Activated naive CD8-positive, alpha-beta T cell treated with anti-CD3 and anti-CD28 coated beads, Interleukin-2, amount 10 ng/mL, durations not matched to agents 7 days and 5 days (primary cell): ENCODE data around the gene PLEKHA4. TPM values are rescaled to one million over a fixed set of nuclear protein-coding genes. Genes with fewer than 3 reads are reported as not detected.
"Not testable (repeated sequence)": the region's sequence is repeated elsewhere in the genome, so short reads cannot be mapped to it uniquely, and the experiment has no call there.

Experiments
- ATAC-seq: fragments of 150-1000 bp; cut with Tn5 transposase; one replicate; pipeline ENCODE4 v1.10.0; 2021; ENCODE audit warnings: low read depth, moderate library complexity
- POLR2A ChIA-PET: fragments of 350-600 bp; sonication (Branson Sonifier 250); formaldehyde crosslinking; loops from one replicate; lab custom pipeline; 2021; ENCODE audit warnings: antibody characterized with exemption; lab: Charles Lee
- DNase-seq: peaks from one replicate; pipeline ENCODE4 v3.0.0; 2021
- H3K27ac Mint-ChIP-seq: one replicate; pipeline ENCODE4 v1.8.0; 2022; ENCODE audit warnings: mild to moderate bottlenecking, mixed read lengths
- H3K27me3 Mint-ChIP-seq: one replicate; pipeline ENCODE4 v1.8.0; 2022; ENCODE audit warnings: mild to moderate bottlenecking, moderate library complexity, mixed read lengths
- H3K36me3 Mint-ChIP-seq: one replicate; pipeline ENCODE4 v1.8.0; 2021; ENCODE audit warnings: mild to moderate bottlenecking, mixed read lengths
- H3K4me1 Mint-ChIP-seq: one replicate; pipeline ENCODE4 v1.8.0; 2021; ENCODE audit warnings: mixed read lengths
- H3K4me3 Mint-ChIP-seq: one replicate; pipeline ENCODE4 v1.8.0; 2022; ENCODE audit warnings: mild to moderate bottlenecking, moderate library complexity, mixed read lengths
- H3K9me3 Mint-ChIP-seq: one replicate; pipeline ENCODE4 v1.8.0; 2021; ENCODE audit warnings: mixed read lengths
- total RNA-seq, 2 experiments: library from RNA; stranded (reverse); gene quantifications; one replicate each; pipeline ENCODE4 v1.2.3, GENCODE V29; 2021

Gene PLEKHA4
- total RNA-seq, 2 experiments from 2014 or later: 4.0 to 7.0 TPM

GRCh38 chr19:48796298-48797083 lies 71.9 kb downstream of the PLEKHA4 start:
- no peak overlapping the region for H3K27ac Mint-ChIP-seq
- POLR2A ChIA-PET: interaction anchor here (1.2 to 1.7 kb wide), 2 partner anchors 47 to 171 kb away, joined by 4 to 10 read pairs; no protein-coding TSS in a partner anchor
- DNase-seq (no peak), ATAC-seq (no peak)
- H3K27me3 Mint-ChIP-seq: no peaks in the 10 kb centered on the region
- peaks cover 2% of the 10 kb centered on the region for H3K36me3 Mint-ChIP-seq
- no peak overlapping the region for H3K4me3 Mint-ChIP-seq
- no peaks in the 10 kb centered on the region for H3K9me3 Mint-ChIP-seq
- H3K4me1 Mint-ChIP-seq: peaks cover 1% of the 10 kb centered on the region

GRCh38 chr19:48795685-48796070 lies 72.7 kb downstream of the PLEKHA4 start:
- H3K9me3 Mint-ChIP-seq: no peaks in the 10 kb centered on the region
- no peak for DNase-seq
- peak overlapping the region; percentile 92 for H3K4me3 Mint-ChIP-seq
- no peak for ATAC-seq
- POLR2A ChIA-PET: interaction anchor here (0.5 to 1.7 kb wide), 8 partner anchors 37 to 175 kb away, joined by 3 to 10 read pairs (median 4); partner anchors contain the start of gene HSD17B14
- peaks cover 2% of the 10 kb centered on the region for H3K36me3 Mint-ChIP-seq
- H3K4me1 Mint-ChIP-seq: peaks cover 1% of the 10 kb centered on the region
- peak overlapping the region; percentile 82 for H3K27ac Mint-ChIP-seq
- no peaks in the 10 kb centered on the region for H3K27me3 Mint-ChIP-seq

DNA sequence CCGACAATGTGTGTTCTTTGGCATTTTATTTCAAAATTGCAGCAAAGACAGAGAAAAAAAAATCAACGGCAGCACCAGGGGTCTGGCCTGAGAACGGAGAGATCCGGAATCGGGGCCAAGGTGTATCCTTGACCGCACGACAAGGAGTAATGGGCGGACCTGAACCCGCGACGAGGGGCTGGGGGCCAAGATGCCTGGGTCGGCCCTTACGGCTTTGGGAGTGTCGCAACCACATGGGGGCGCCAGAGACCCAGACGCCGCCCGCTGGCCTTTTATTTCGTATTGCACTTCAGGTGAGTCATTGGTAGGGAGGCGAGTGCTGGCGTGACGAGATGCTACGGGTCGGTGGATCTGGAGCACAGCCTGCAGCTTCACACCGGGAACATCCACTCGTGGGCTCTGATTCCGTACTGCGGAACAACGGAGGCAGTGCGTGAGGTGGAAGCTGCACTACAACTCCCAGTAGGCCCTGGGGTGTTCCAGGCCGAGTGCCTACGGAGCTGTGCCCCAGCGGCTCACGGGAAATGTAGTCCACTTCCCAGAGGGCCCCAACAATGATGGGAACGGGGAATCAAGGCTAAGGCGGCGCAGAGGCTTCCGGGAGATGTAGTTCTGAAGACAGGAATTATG lies 73.2 kb downstream of the PLEKHA4 start:
- no peaks in the 10 kb centered on the region for H3K27me3 Mint-ChIP-seq
- H3K4me1 Mint-ChIP-seq: peaks cover 1% of the 10 kb centered on the region
- ATAC-seq (peak; percentile 98), DNase-seq (peak; percentile 86)
- H3K27ac Mint-ChIP-seq: peak overlapping the region; percentile 82
- POLR2A ChIA-PET: interaction anchor here (0.7 to 1.7 kb wide), 7 partner anchors 38 to 176 kb away, joined by 3 to 10 read pairs (median 5); partner anchors contain the start of gene HSD17B14
- peaks cover under 1% of the 10 kb centered on the region for H3K36me3 Mint-ChIP-seq
- no peaks in the 10 kb centered on the region for H3K9me3 Mint-ChIP-seq
- H3K4me3 Mint-ChIP-seq: peak overlapping the region; percentile 92

GRCh38 chr19:48794291-48794690 lies 74.1 kb downstream of the PLEKHA4 start:
- Mint-ChIP-seq H3K27me3 (no peaks in the 10 kb centered on the region), H3K4me3 (peak overlapping the region; percentile 92), H3K27ac (no peak overlapping the region), H3K9me3 (no peaks in the 10 kb centered on the region), H3K36me3 (no peaks in the 10 kb centered on the region), H3K4me1 (peaks cover 1% of the 10 kb centered on the region)
- POLR2A ChIA-PET: interaction anchor here (1.5 kb wide), 1 partner anchor 39 kb away, joined by 5 read pairs; no protein-coding TSS in a partner anchor
- ATAC-seq (no peak), DNase-seq (no peak)

DNA sequence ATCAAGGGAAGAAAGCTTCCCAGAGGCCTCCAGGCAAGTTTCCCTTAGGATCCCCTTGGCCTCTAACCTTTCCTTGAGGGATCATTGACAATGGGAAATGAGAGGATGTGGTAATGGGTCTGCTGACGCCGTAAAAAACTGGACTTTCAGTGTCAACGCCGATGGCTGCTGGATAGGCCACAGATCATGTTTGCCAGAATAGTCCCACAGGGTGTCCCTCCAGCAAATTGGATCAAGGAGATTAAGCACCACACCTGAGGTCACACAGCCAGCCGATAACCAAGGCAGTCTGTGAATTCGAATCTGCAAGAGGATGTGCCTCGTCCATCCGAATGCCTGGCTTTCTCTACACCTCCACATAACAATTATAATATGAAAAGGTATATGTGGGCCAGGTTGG lies 75.1 kb downstream of the PLEKHA4 start:
- Mint-ChIP-seq H3K36me3 (no peaks in the 10 kb centered on the region), H3K4me1 (peaks cover 1% of the 10 kb centered on the region), H3K4me3 (no peak overlapping the region), H3K9me3 (no peaks in the 10 kb centered on the region), H3K27me3 (no peaks in the 10 kb centered on the region), H3K27ac (no peak overlapping the region)
- no peak for ATAC-seq
- no peak for DNase-seq
- POLR2A ChIA-PET: no interaction called here

DNA sequence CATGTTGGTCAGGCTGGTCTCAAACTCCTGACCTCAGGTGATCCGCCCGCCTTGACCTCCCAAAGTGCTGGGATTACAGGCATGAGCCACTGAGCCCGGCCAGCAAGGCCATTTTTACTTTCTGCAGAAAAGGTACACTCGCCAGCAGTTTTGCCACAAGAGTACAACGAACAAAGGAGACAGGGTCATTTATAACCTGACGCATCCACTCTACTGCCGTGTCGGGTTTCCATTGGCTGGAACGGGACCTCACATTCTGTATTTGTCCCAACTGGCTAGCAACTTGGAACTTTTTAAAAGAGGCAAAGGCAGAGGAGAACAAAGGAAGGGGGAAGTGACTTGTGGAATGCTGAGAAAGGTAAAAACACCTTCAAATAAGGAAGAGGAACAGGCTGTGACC lies 81.1 kb downstream of the PLEKHA4 start:
- not testable (repeated sequence) for ATAC-seq, H3K27me3 Mint-ChIP-seq, H3K9me3 Mint-ChIP-seq, H3K4me1 Mint-ChIP-seq, H3K36me3 Mint-ChIP-seq, H3K4me3 Mint-ChIP-seq, H3K27ac Mint-ChIP-seq, DNase-seq
- POLR2A ChIA-PET: interaction anchor here (1.8 kb wide), 1 partner anchor 55 kb away, joined by 9 read pairs; no protein-coding TSS in a partner anchor

Other genes starting within 250 kb of the PLEKHA4 start
- gene RPL18, start 249.4 kb downstream of the PLEKHA4 start, total RNA-seq: 1,000 to 10,000 TPM; 1,565 to 1,587 TPM
- gene SPHK2, start 249.1 kb downstream of the PLEKHA4 start, total RNA-seq: 10 to 100 TPM; 31.4 to 31.8 TPM
- 10 to 100 TPM; 34.0 to 34.8 TPM for gene DBP, start 231.2 kb downstream of the PLEKHA4 start, total RNA-seq
- gene CA11, start 222.4 kb downstream of the PLEKHA4 start, total RNA-seq: 10 to 100 TPM in 1 of 2 experiments, 1 to 10 TPM in 1; 9.7 to 10.4 TPM
- 1 to 10 TPM; 1.8 to 2.3 TPM for gene NTN5, start 195.6 kb downstream of the PLEKHA4 start, total RNA-seq
- not detected for gene FUT2, start 172.6 kb downstream of the PLEKHA4 start, total RNA-seq
- gene MAMSTR, start 148.9 kb downstream of the PLEKHA4 start, total RNA-seq: 1 to 10 TPM; 1.5 to 2.1 TPM
- not detected for gene RASIP1, start 128.0 kb downstream of the PLEKHA4 start, total RNA-seq
- gene IZUMO1, start 121.7 kb downstream of the PLEKHA4 start, total RNA-seq: not detected
- gene FUT1, start 116.0 kb downstream of the PLEKHA4 start, total RNA-seq: under 1 TPM; 0.14 to 0.22 TPM
- not detected for gene FGF21, start 113.1 kb downstream of the PLEKHA4 start, total RNA-seq
- gene BCAT2, start 57.6 kb downstream of the PLEKHA4 start, total RNA-seq: 10 to 100 TPM; 40.6 to 43.9 TPM
- gene HSD17B14, start 32.1 kb downstream of the PLEKHA4 start, total RNA-seq: 1 to 10 TPM; 2.6 to 3.3 TPM
- 10 to 100 TPM; 82.8 to 83.9 TPM for gene PPP1R15A, start 3.8 kb upstream of the PLEKHA4 start, total RNA-seq
- gene TULP2, start 30.1 kb upstream of the PLEKHA4 start, total RNA-seq: under 1 TPM in 1 of 2 experiments, not detected in 1; 0.17 TPM
- 100 to 1,000 TPM; 203 to 214 TPM for gene NUCB1, start 31.7 kb upstream of the PLEKHA4 start, total RNA-seq
- 1 to 10 TPM; 1.7 to 2.6 TPM for gene DHDH, start 65.1 kb upstream of the PLEKHA4 start, total RNA-seq
- 100 to 1,000 TPM; 285 to 296 TPM for gene BAX, start 86.3 kb upstream of the PLEKHA4 start, total RNA-seq
- gene FTL, start 96.7 kb upstream of the PLEKHA4 start, total RNA-seq: 1,000 to 10,000 TPM; 1,232 to 1,343 TPM
- gene GYS1, start 124.7 kb upstream of the PLEKHA4 start, total RNA-seq: 10 to 100 TPM; 58.0 to 63.1 TPM
- gene RUVBL2, start 125.3 kb upstream of the PLEKHA4 start, total RNA-seq: 10 to 100 TPM; 71.3 to 76.1 TPM
- gene LHB, start 148.5 kb upstream of the PLEKHA4 start, total RNA-seq: not detected
- gene CGB3, start 155.7 kb upstream of the PLEKHA4 start, total RNA-seq: not detected
- not detected for gene CGB2, start 163.3 kb upstream of the PLEKHA4 start, total RNA-seq
- not detected for gene CGB1, start 168.3 kb upstream of the PLEKHA4 start, total RNA-seq
- not detected for gene CGB5, start 175.2 kb upstream of the PLEKHA4 start, total RNA-seq
- not detected for gene CGB8, start 180.5 kb upstream of the PLEKHA4 start, total RNA-seq
- gene CGB7, start 189.1 kb upstream of the PLEKHA4 start, total RNA-seq: not detected
- gene NTF4, start 196.2 kb upstream of the PLEKHA4 start, total RNA-seq: not detected
- not detected for gene KCNA7, start 204.1 kb upstream of the PLEKHA4 start, total RNA-seq
- 100 to 1,000 TPM; 321 to 328 TPM for gene SNRNP70, start 216.8 kb upstream of the PLEKHA4 start, total RNA-seq
- gene LIN7B, start 245.8 kb upstream of the PLEKHA4 start, total RNA-seq: 10 to 100 TPM in 1 of 2 experiments, 1 to 10 TPM in 1; 8.9 to 10.1 TPM